Psoas muscle (tissue), 8 donors: ENCODE data around the gene POU2AF1. TPM values are rescaled to one million over a fixed set of nuclear protein-coding genes. Genes with fewer than 3 reads are reported as not detected.

Experiments used
- ATAC-seq, 4 donors: fragments of 200-7000 bp; cut with Tn5 transposase; one replicate each; pipeline ENCODE4 v1.9.1; 2020; ENCODE audit warnings: moderate library complexity in 3 of 4, mild to moderate bottlenecking in 2 of 4
- DNase-seq, 2 donors: peaks; one replicate each; pipeline ENCODE4 v3.0.0-alpha.2; 2020
- H3K27ac ChIP-seq: fragments of 200-600 bp; one replicate; pipeline ENCODE4 v1.8.0; 2022
- H3K27me3 ChIP-seq, 3 donors: fragments of 200-600 bp in 1 of 3; one replicate each; pipeline versions ENCODE4 v1.6.1 to v1.8.0; 2013 to 2022; ENCODE audit warnings: low read length in 2 of 3, mild to moderate bottlenecking in 2 of 3, moderate library complexity in 1 of 3; ENCODE audit not compliant: insufficient read depth in 3 of 3
- H3K36me3 ChIP-seq, 2 donors: fragments of 200-600 bp in 1 of 2; one replicate each; pipeline versions ENCODE4 v1.6.1 to v1.8.0; 2013 to 2022; ENCODE audit warnings: low read depth in 1 of 2, mild to moderate bottlenecking in 1 of 2, moderate library complexity in 1 of 2; ENCODE audit not compliant: insufficient read depth in 1 of 2
- H3K4me1 ChIP-seq: fragments of 200-600 bp; one replicate; pipeline ENCODE4 v1.8.0; 2022
- H3K4me3 ChIP-seq: fragments of 200-600 bp; one replicate; pipeline ENCODE4 v1.8.0; 2022; ENCODE audit warnings: mild to moderate bottlenecking
- H3K9me3 ChIP-seq: fragments of 200-600 bp; one replicate; pipeline ENCODE4 v1.8.0; 2022
- CTCF ChIP-seq: fragments of 200-600 bp; IDR thresholded peaks from one replicate; pipeline ENCODE4 v1.8.0; 2022; ENCODE audit warnings: antibody characterized with exemption
- WGBS, 3 donors: extraction: QIAGEN DNeasy Blood & Tissue Kit; methylation state at CpG; one replicate each; pipeline versions ENCODE4 v1.1.6 to v1.1.7; 2013; 5-methylcytosine and 5-hydroxymethylcytosine counted together
- intact Hi-C, 2 donors: fragments of 100-400 bp; cut with DNase I; formaldehyde crosslinking; loops; one replicate each; pipeline versions ENCODE4 v1.11.0 to v1.14.2; 2022
- polyA plus RNA-seq, 3 donors: library from polyadenylated mRNA; stranded (reverse); fragments of 200-250 nt; gene quantifications; one replicate each; pipeline ENCODE4 v1.2.3, GENCODE V29; 2013
- total RNA-seq, 4 donors: library from RNA; stranded (reverse); fragmentation: NEBNext Ultra II Directional in 2 of 4; extraction: Animal tissue kit (Norgen Biotek cat#: 25700) in 2 of 4; gene quantifications; one replicate each; pipeline versions ENCODE4 v1.2.1 to v1.2.4, GENCODE V29; 2021 to 2023
- donor health status: healthy with polysubstance abuse.
- donor health status: DM: no; HTN: no; CAD: no; lungs with moderate emphysema.
- donor health status: Bipolar disorder and iron deficiency.
- donor health status: healthy.
- donor health status: DM: yes; HTN: yes; CAD: no.
- donor health status: DM: no; HTN: no; CAD: no.
- donor health status: DM: no; HTN: no; CAD: no.
- donor health status: DM: yes; HTN: yes; CAD: no.

POU2AF1 gene
- total and polyA plus RNA-seq, 7 donors = 0.01 to 0.25 (median 0.13) TPM; not detected in 3

GRCh38 chr11:111367411-111368284 is 11.4 kb downstream of the POU2AF1 start:
- no peaks in the 10 kb centered on the region for H3K9me3 ChIP-seq
- H3K36me3 ChIP-seq = no peaks in the 10 kb centered on the region
- no peak for DNase-seq
- no peak for ATAC-seq
- TF ChIP-seq CTCF = no peak
- intact Hi-C loops = no loop called here
- no peaks in the 10 kb centered on the region for H3K27me3 ChIP-seq
- H3K4me3 ChIP-seq = no peak overlapping the region
- WGBS, 3 donors = 92 to 94% (median 93%) methylated on average over 12 of the region's 12 CpGs
- no peak overlapping the region for H3K27ac ChIP-seq
- H3K4me1 ChIP-seq = no peaks in the 10 kb centered on the region

- no peak for ATAC-seq
- Histone ChIP-seq H3K36me3 (no peaks in the 10 kb centered on the region), H3K27me3 (no peaks in the 10 kb centered on the region), H3K9me3 (no peaks in the 10 kb centered on the region), H3K4me1 (no peaks in the 10 kb centered on the region), H3K4me3 (no peak overlapping the region), H3K27ac (no peak overlapping the region)
- intact Hi-C loops = no loop called here
- WGBS, 3 donors = 86 to 93% (median 92%) methylated on average over 8 of the region's 8 CpGs
- DNase-seq = no peak
- no peak for TF ChIP-seq CTCF
These were observed 12.3 kb downstream of the POU2AF1 start for GRCh38 chr11:111366560-111367410.

- H3K4me1 ChIP-seq = no peaks in the 10 kb centered on the region
- H3K27me3 ChIP-seq = no peaks in the 10 kb centered on the region
- DNase-seq (no peak), ATAC-seq (no peak)
- H3K36me3 ChIP-seq = no peaks in the 10 kb centered on the region
- H3K4me3 ChIP-seq = no peak overlapping the region
- no peaks in the 10 kb centered on the region for H3K9me3 ChIP-seq
- TF ChIP-seq CTCF = no peak
- intact Hi-C loops = no loop called here
- 69 to 79% (median 74%) methylated on average over 8 of the region's 8 CpGs for whole genome bisulfite sequencing, 3 donors
- no peak overlapping the region for H3K27ac ChIP-seq
These were observed 13.1 kb downstream of the POU2AF1 start for GRCh38 chr11:111365722-111366559.

- Histone ChIP-seq H3K4me3 (no peak overlapping the region), H3K27me3 (no peaks in the 10 kb centered on the region), H3K27ac (no peak overlapping the region), H3K4me1 (no peaks in the 10 kb centered on the region), H3K36me3 (no peaks in the 10 kb centered on the region), H3K9me3 (no peaks in the 10 kb centered on the region)
- intact Hi-C loops = no loop called here
- no peak for ATAC-seq
- DNase-seq = no peak
- TF ChIP-seq CTCF = no peak
- WGBS, 3 donors = 90 to 98% (median 94%) methylated on average over 3 of the region's 3 CpGs
These were observed 14.6 kb downstream of the POU2AF1 start for GRCh38 chr11:111364503-111364902.
